IMR-90 (cell line): Measurements from ENCODE around the gene CASZ1. TPM values are rescaled to one million over a fixed set of nuclear protein-coding genes. Genes with fewer than 3 reads are reported as not detected.

ENCODE experiments used
- ATAC-seq: fragments of 200-7000 bp; cut with Tn5 transposase; 2 replicates; pipeline ENCODE4 v1.9.1; 2020; ENCODE audit warnings: low read depth, mild to moderate bottlenecking, moderate library complexity
- BruUV-seq: library from RNA; stranded (reverse); fragments of 400-500 nt; replicated peaks from 2 replicates; lab custom pipeline; 2021; lab: Mats Ljungman, UMichigan
- CTCF ChIA-PET: fragments of 300-600 bp; formaldehyde crosslinking; extraction: SDS; loops from one replicate; lab custom pipeline; 2021; ENCODE audit warnings: antibody characterized with exemption; lab: Yijun Ruan, JAX
- POLR2A ChIA-PET: fragments of 300-600 bp; sonication (Branson Sonifier 250); formaldehyde crosslinking; loops from one replicate; lab custom pipeline; 2022; ENCODE audit warnings: antibody characterized with exemption; ENCODE audit not compliant: unreplicated experiment; lab: Charles Lee
- DNase-seq: peaks from one replicate; pipeline ENCODE4 v3.0.0; 2013
- H2AFZ ChIP-seq: replicated peaks from 2 replicates; pipeline ENCODE3; 2013; ENCODE audit warnings: low read length, mild to moderate bottlenecking; ENCODE audit not compliant: poor library complexity
- H2AK5ac ChIP-seq: 2 replicates; pipeline ENCODE4 v1.6.1; 2013; ENCODE audit warnings: low read depth, low read length, inconsistent platforms
- H2AK9ac ChIP-seq: replicated peaks from 2 replicates; pipeline ENCODE3; 2013; ENCODE audit warnings: mild to moderate bottlenecking, low read depth, low read length, moderate library complexity; ENCODE audit not compliant: poor library complexity
- H2BK120ac ChIP-seq: 2 replicates; pipeline ENCODE4 v1.6.1; 2013; ENCODE audit warnings: low read depth, low read length, inconsistent platforms
- H2BK15ac ChIP-seq: 3 replicates; pipeline ENCODE4 v1.6.1; 2013; ENCODE audit warnings: low read depth, low read length, inconsistent platforms
- H2BK20ac ChIP-seq: 2 replicates; pipeline ENCODE4 v1.6.1; 2013; ENCODE audit warnings: low read depth, mild to moderate bottlenecking, inconsistent platforms, low read length, moderate library complexity
- H2BK5ac ChIP-seq: 2 replicates; pipeline ENCODE4 v1.6.1; 2013; ENCODE audit warnings: mild to moderate bottlenecking, low read depth, low read length, inconsistent platforms; ENCODE audit not compliant: poor library complexity, severe bottlenecking
- H3K14ac ChIP-seq: replicated peaks from 2 replicates; pipeline ENCODE4 v1.6.1; 2013; ENCODE audit warnings: low read depth, low read length, inconsistent platforms
- H3K18ac ChIP-seq: 2 replicates; pipeline ENCODE4 v1.6.1; 2013; ENCODE audit warnings: low read depth, low read length, control low read depth
- H3K23ac ChIP-seq: 2 replicates; pipeline ENCODE4 v1.6.1; 2013; ENCODE audit warnings: low read depth, low read length, inconsistent platforms
- H3K27ac ChIP-seq: 2 replicates; pipeline ENCODE4 v1.5.1; 2013; ENCODE audit warnings: mild to moderate bottlenecking, control low read depth, low read length; ENCODE audit not compliant: insufficient read depth
- H3K27me3 ChIP-seq: 2 replicates; pipeline ENCODE4 v1.6.1; 2013; ENCODE audit warnings: low read length; ENCODE audit not compliant: control insufficient read depth, insufficient read depth
- H3K36me3 ChIP-seq: 2 replicates; pipeline ENCODE4 v1.6.1; 2013; ENCODE audit warnings: low read length, mixed read lengths; ENCODE audit not compliant: control insufficient read depth, insufficient read depth
- H3K4ac ChIP-seq: 2 replicates; pipeline ENCODE4 v1.6.1; 2013; ENCODE audit warnings: low read depth, low read length, inconsistent platforms
- H3K4me1 ChIP-seq: 2 replicates; pipeline ENCODE4 v1.6.1; 2013; ENCODE audit warnings: low read length, mixed read lengths; ENCODE audit not compliant: control insufficient read depth, insufficient read depth
- H3K4me2 ChIP-seq: 2 replicates; pipeline ENCODE4 v1.6.1; 2013; ENCODE audit warnings: low read depth, mild to moderate bottlenecking, control low read depth, low read length, moderate library complexity
- H3K4me3 ChIP-seq: 2 replicates; pipeline ENCODE4 v1.5.1; 2013; ENCODE audit warnings: low read depth, mild to moderate bottlenecking, control low read depth, low read length, moderate library complexity; ENCODE audit not compliant: insufficient read depth
- H3K56ac ChIP-seq: 2 replicates; pipeline ENCODE4 v1.6.1; 2013; ENCODE audit warnings: low read length, inconsistent platforms; ENCODE audit not compliant: insufficient read depth; ENCODE audit errors: extremely low read depth
- H3K79me1 ChIP-seq, 2 experiments: 2 replicates each; pipeline ENCODE4 v1.6.1; 2013; ENCODE audit warnings: low read length in 2 of 2, inconsistent platforms in 1 of 2, low read depth in 1 of 2
- H3K9ac ChIP-seq: 2 replicates; pipeline ENCODE4 v1.6.1; 2013; ENCODE audit warnings: low read depth, low read length, control low read depth
- H3K9me1 ChIP-seq: 2 replicates; pipeline ENCODE4 v1.6.1; 2013; ENCODE audit warnings: low read length, inconsistent platforms; ENCODE audit not compliant: insufficient read depth
- H3K9me3 ChIP-seq: 2 replicates; pipeline ENCODE4 v1.6.1; 2013; ENCODE audit warnings: low read length; ENCODE audit not compliant: control insufficient read depth, insufficient read depth
- H4K20me1 ChIP-seq: 2 replicates; pipeline ENCODE4 v1.6.1; 2013; ENCODE audit warnings: low read length, inconsistent platforms; ENCODE audit not compliant: insufficient read depth
- H4K5ac ChIP-seq: 2 replicates; pipeline ENCODE4 v1.6.1; 2013; ENCODE audit warnings: mild to moderate bottlenecking, low read depth, low read length, control low read depth
- H4K8ac ChIP-seq, 2 experiments: 2 replicates each; pipeline ENCODE4 v1.6.1; 2013; ENCODE audit warnings: low read depth in 2 of 2, low read length in 2 of 2, control low read depth in 1 of 2, inconsistent platforms in 1 of 2
- H4K91ac ChIP-seq: 2 replicates; pipeline ENCODE4 v1.6.1; 2013; ENCODE audit warnings: low read depth, low read length, inconsistent platforms; ENCODE audit not compliant: insufficient read depth
- BHLHE40 ChIP-seq: fragments of 150-350 bp; IDR thresholded peaks from 2 replicates; pipeline ENCODE4 v1.6.1; 2016; ENCODE audit warnings: mild to moderate bottlenecking, low read depth, low read length
- MAFK ChIP-seq: IDR thresholded peaks from 2 replicates; pipeline ENCODE4 v1.6.1; 2012; ENCODE audit warnings: low read depth, low read length, improper control_type of control experiment
- MXI1 ChIP-seq: IDR thresholded peaks from 2 replicates; pipeline ENCODE4 v1.6.1; 2012; ENCODE audit warnings: low read depth, mild to moderate bottlenecking, low read length, moderate library complexity, borderline replicate concordance
- RFX5 ChIP-seq: IDR thresholded peaks from 2 replicates; pipeline ENCODE4 v1.8.0; 2012; ENCODE audit warnings: low read depth, mild to moderate bottlenecking, low read length, moderate library complexity
- WGBS, 2 experiments: methylation state at CpG; one replicate each; pipeline versions ENCODE4 v1.1.5 to v1.1.7; 2013; ENCODE audit warnings: missing lambda C conversion rate in 2 of 2; ENCODE audit not compliant: insufficient read length in 1 of 2; ENCODE audit errors: extremely low coverage in 2 of 2; 5-methylcytosine and 5-hydroxymethylcytosine counted together
- dilution Hi-C: fragments of 300-500 bp; cut with HindIII; formaldehyde crosslinking; loops from one replicate; pipeline ENCODE4 v1.14.3; 2018; ENCODE audit warnings: low sequenced_read_pairs; ENCODE audit not compliant: unreplicated experiment
- in situ Hi-C: fragments of 300-500 bp; cut with MboI; formaldehyde crosslinking; loops from 3 replicates; pipeline ENCODE4 v1.14.3; 2019; ENCODE audit warnings: low sequenced_read_pairs, inconsistent platforms, mixed read lengths
- intact Hi-C: fragments of 100-400 bp; cut with micrococcal nuclease; formaldehyde crosslinking; loops from 2 replicates; pipeline ENCODE4 v1.10.0; 2022
- polyA plus RNA-seq, 3 experiments: library from polyadenylated mRNA; depleted of rRNA; stranded (reverse); fragments of >200 nt; gene quantifications; 2 replicates each; pipeline ENCODE4 v1.2.3, GENCODE V29; 2012; ENCODE audit warnings: low replicate concordance in 1 of 3
- total RNA-seq: library from RNA; depleted of rRNA; stranded (reverse); fragments of >200 nt; gene quantifications from 2 replicates; pipeline ENCODE4 v1.2.3, GENCODE V29; 2012

The CASZ1 gene
- total and polyA plus RNA-seq, 2 of the 4 experiments (the other 2 are of a cell fraction), result 0.18 to 0.24 TPM

GRCh38 chr1:10614377-10615225, 181.8 kb downstream of the CASZ1 start:
- Histone ChIP-seq H3K36me3 (no peaks in the 10 kb centered on the region), H2AFZ (no peak overlapping the region), H2AK5ac (no peak overlapping the region), H2AK9ac (no peak overlapping the region), H3K14ac (no peak overlapping the region), H2BK120ac (no peak overlapping the region), H4K20me1 (peaks cover 7% of the 10 kb centered on the region; the same call in 1 of the 2 replicates), H3K56ac (no peak overlapping the region), H3K4me2 (no peak overlapping the region), H4K91ac (no peak overlapping the region), H3K9me3 (no peaks in the 10 kb centered on the region), H3K18ac (no peak overlapping the region), H3K4me3 (no peak overlapping the region), H2BK20ac (no peak overlapping the region), H3K4ac (no peak overlapping the region), H3K4me1 (no peaks in the 10 kb centered on the region), H3K27me3 (no peaks in the 10 kb centered on the region), H3K9ac (no peak overlapping the region), H3K79me1 (peaks cover 7 to 15% of the 10 kb centered on the region in 2 experiments; a peak in 2 of 4 replicates), H4K5ac (no peak overlapping the region), H3K27ac (no peak overlapping the region), H3K9me1 (peaks cover 6% of the 10 kb centered on the region; the same call in 1 of the 2 replicates), H2BK5ac (no peak overlapping the region), H3K23ac (no peak overlapping the region), H4K8ac (no peak overlapping the region), H2BK15ac (no peak overlapping the region)
- in situ Hi-C loops, result no loop called here
- CTCF ChIA-PET, result no interaction called here
- intact Hi-C loops, result no loop called here
- WGBS, 2 experiments, result 95% methylated on average over 6 of the region's 18 CpGs; no CpG with 5 or more reads in 1 of the 2 experiments
- BruUV-seq, result no TSS peak
- TF ChIP-seq MXI1, result no peak
- no peak for TF ChIP-seq BHLHE40
- TF ChIP-seq MAFK, result no peak
- TF ChIP-seq RFX5, result no peak
- dilution Hi-C loops, result no loop called here
- DNase-seq, result no peak
- ATAC-seq, result no peak
- POLR2A ChIA-PET, result no interaction called here
